ENCODE results near the gene ARHGAP6.

ARHGAP6 gene

DNA sequence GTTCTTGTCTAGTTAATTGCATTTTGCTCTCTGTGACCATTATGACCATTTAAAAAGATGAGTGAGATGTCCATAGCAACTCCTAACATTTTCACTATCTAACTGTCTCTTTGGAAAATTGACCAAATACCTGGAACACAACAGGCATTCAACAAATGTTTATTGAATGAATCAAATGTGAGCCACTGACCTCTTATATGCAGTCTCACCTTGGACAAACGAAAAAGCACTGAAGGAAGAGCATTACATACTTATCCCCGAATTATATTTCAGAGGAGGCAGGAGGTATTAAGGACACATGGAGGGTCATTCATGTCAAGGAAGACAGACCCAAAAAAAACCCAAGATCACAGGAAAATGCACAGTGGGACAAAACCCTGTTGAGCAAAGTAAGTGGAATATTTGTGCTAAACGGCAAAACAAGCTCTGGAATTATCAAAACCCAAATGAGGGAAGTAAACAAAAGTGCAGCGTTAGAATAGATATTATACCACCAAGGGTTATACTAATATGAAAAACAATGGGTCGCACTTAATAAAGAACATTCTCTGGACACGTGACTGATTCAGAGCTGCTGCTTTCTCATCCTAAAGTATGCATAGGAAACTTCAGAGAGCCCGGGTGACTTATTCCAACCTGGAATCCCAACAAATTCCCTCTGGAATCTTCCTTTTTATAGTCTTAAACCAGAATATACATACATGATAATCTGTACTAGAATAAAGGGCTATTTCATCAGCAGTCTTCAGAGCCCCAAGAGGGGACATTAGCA, 240.6 kb downstream of the ARHGAP6 start:
- CTCF ChIA-PET, result interaction anchor here (3.0 kb wide), 1 partner anchor 13 kb away, joined by 9 read pairs; no protein-coding TSS in a partner anchor

DNA sequence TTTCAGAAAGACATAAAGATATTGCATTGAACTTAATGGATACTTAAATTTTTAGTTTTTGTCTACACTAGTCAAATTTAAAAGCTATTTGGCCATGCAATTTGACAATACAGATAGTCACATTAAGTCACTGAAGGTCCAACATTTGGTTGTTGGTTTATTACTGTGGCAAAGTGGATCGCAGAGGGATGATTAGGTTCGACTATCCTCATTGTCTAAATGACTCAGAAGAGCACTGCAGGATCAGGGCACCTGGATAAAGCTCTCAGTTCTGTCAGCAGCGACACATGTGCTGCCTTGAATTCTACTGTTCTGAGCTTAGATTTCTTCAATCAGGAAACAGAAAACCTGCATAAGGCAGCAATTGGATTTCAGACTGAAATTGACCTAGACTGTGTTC, 241.8 kb downstream of the ARHGAP6 start:
- ChIA-PET CTCF (interaction anchor here (1.2 to 3.0 kb wide), 4 partner anchors 14 to 43 kb away, joined by 3 to 9 read pairs (median 4); no protein-coding TSS in a partner anchor), POLR2A (no interaction called here)
- TF ChIP-seq, protein P1, sequence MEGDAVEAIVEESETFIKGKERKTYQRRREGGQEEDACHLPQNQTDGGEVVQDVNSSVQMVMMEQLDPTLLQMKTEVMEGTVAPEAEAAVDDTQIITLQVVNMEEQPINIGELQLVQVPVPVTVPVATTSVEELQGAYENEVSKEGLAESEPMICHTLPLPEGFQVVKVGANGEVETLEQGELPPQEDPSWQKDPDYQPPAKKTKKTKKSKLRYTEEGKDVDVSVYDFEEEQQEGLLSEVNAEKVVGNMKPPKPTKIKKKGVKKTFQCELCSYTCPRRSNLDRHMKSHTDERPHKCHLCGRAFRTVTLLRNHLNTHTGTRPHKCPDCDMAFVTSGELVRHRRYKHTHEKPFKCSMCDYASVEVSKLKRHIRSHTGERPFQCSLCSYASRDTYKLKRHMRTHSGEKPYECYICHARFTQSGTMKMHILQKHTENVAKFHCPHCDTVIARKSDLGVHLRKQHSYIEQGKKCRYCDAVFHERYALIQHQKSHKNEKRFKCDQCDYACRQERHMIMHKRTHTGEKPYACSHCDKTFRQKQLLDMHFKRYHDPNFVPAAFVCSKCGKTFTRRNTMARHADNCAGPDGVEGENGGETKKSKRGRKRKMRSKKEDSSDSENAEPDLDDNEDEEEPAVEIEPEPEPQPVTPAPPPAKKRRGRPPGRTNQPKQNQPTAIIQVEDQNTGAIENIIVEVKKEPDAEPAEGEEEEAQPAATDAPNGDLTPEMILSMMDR (IDR thresholded peaks at IDR 0.05; ENCODE audit: control extremely low read depth, extremely low read depth, low read depth, missing control alignments), result no peak
- DNase-seq (ENCODE audit: extremely low spot score), result no peak

More for the DNA sequence above, 240.6 kb downstream of the ARHGAP6 start:
- TF ChIP-seq, protein P1 (IDR thresholded peaks at IDR 0.05; ENCODE audit: control extremely low read depth, extremely low read depth, low read depth, missing control alignments), result no peak
- no peak for DNase-seq (ENCODE audit: extremely low spot score)
- POLR2A ChIA-PET, result no interaction called here

DNA sequence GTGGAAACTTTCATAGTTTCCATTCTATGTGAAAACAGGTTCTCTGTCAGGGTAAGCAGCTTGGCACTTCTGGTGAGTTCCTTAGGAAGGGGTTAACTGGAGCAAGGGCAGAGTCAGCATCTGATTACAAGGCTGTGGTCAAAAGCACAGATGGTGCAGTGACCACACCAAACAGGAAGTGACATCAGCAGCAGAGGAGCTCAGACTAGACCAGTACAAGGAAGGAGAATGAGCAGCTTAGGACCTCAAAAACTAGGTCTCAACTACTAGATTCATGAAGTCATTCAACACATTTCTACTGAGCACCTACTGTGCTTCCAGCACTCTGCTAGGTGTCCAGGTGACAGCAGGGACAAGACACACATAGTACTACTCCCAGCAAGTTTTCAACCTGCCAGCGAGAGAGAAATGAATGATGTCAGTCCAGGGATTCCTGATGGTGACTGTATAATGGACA, 242.3 kb downstream of the ARHGAP6 start:
- DNase-seq (ENCODE audit: extremely low spot score), result peak; percentile 14
- ChIA-PET CTCF (interaction anchor here (1.2 to 3.0 kb wide), 4 partner anchors 14 to 43 kb away, joined by 3 to 9 read pairs (median 4); no protein-coding TSS in a partner anchor), POLR2A (no interaction called here)
- TF ChIP-seq, protein P1 (IDR thresholded peaks at IDR 0.05; ENCODE audit: control extremely low read depth, extremely low read depth, low read depth, missing control alignments), result no peak

DNA sequence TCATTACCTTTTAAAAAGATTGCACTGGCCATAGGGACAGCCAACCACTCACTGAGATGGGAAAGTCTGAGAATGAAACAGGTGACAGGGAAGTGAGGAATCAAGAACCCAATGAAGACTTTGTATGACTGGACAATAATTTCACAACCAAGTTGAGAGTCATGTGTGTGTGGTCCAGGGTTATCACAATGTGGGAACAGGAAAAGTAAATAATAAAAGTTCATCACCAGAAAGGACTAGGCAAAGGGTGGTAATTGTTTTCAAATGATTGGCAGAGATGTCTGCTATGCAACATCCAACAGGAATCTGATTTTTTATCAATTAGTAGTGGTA, 243.2 kb downstream of the ARHGAP6 start:
- CTCF ChIA-PET, result interaction anchor here (3.0 kb wide), 1 partner anchor 15 kb away, joined by 9 read pairs; no protein-coding TSS in a partner anchor
- TF ChIP-seq, protein P1 (IDR thresholded peaks at IDR 0.05; ENCODE audit: control extremely low read depth, extremely low read depth, low read depth, missing control alignments), result no peak
- POLR2A ChIA-PET, result no interaction called here
- DNase-seq (ENCODE audit: extremely low spot score), result no peak

DNA sequence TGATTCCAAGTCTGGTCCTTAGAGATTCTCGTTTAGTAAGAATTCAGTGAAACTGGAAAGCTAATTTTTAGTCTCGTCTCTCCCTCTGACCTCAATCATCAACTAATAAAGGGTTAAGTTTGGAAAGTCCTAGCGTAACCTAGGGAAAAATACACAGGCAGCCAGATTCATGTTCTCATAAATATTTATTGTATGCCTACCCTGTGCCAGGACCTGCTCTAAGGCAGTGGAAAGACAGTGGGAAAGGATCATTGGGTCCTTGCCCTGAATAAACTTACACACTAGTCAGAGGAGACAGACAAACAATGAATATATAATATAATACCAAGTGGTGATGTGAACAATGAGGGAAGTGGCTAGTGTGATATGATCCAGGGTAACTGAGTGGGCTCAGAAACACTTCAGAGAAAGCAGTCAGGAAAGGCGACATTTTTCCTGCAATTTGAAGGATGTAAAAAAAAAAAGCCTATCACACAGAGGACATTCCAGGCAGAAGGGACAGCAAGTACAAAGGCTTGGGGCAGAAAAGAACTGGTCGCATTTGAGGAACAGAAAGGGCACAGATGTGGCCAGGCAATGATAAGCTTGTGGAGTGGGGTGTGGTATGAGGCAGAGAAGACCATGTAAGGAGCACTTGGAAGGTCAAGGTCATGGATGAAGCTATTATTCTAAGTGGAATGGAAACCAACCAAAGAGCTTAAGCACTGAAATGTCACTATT, 243.8 kb downstream of the ARHGAP6 start:
- TF ChIP-seq, protein P1 (IDR thresholded peaks at IDR 0.05; ENCODE audit: control extremely low read depth, extremely low read depth, low read depth, missing control alignments), result no peak
- no peak for DNase-seq (ENCODE audit: extremely low spot score)
- ChIA-PET POLR2A (no interaction called here), CTCF (no interaction called here)

DNA sequence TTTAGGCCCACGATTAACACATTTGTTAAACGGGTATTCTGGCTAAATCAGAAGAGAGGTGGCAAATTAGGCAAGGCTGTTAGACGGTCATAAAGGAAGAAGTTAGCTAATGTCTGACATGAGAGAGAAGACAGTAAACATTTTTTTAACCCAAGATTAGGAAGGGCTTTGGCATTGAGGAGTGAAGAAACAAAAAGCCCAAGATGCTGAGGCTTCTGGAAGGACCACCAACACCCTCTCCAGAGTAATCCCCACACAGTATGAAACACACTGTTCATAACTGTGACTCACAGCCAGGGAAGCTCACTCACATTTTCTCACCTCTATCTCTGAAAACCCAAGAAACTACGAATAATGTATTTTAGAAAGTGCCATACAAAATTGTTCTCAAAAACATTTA, 244.9 kb downstream of the ARHGAP6 start:
- ChIA-PET POLR2A (no interaction called here), CTCF (interaction anchor here (0.6 kb wide), 1 partner anchor 9 kb away, joined by 3 read pairs; no protein-coding TSS in a partner anchor)
- no peak for DNase-seq (ENCODE audit: extremely low spot score)
- TF ChIP-seq, protein P1 (IDR thresholded peaks at IDR 0.05; ENCODE audit: control extremely low read depth, extremely low read depth, low read depth, missing control alignments), result no peak

Measured in GM10248 (cell line).